Measurements from ENCODE around the gene LCN10. TPM values are rescaled to one million over a fixed set of nuclear protein-coding genes. Genes with fewer than 3 reads are reported as not detected.
A peak's percentile ranks its signal among the peaks of the same experiment; 100 is the strongest.
"Not testable (repeated sequence)": the region's sequence is repeated elsewhere in the genome, so short reads cannot be mapped to it uniquely, and the experiment has no call there.

LCN10 gene
- total RNA-seq, 1 donor from 2014 or later: 0.39 TPM

DNA sequence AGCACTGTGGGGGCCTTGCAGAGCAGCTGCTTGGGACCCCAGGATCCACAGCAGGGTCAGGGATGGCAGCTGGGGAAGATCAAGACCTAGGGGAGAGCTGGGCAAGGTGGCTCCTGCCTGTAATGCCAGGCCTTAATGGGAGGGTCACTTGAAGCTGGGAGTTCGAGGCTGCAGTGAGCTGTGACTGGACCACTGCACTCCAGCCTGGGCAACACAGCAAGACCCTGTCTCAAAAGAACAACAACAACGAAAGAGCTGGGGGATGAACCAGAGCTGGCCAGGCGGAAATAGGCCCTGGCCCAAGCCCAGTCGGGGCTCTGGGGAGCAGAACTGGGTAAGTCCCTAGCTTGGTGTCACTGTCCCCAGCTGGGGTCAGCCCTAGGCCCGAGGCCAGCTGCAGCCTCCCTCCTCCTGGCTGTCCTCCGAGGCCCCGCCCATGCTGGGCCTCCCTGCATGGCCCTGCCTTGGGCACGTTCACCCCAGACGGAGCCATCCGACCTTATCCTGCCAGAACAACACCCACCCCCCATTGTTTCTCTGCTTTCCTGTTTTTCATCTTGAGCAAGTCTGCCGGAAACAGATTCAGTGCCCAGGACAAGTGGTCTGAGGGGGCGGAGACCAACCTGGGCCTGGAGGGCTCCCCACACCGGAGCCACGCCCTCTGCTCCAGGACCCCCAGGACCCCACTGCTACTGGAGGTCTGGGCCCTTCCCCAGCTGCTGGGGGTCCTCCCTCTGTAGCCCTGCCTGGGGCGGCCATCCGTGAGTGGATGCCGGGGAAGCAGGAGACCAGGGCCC is 28.4 kb downstream of the LCN10 start:
- H3K27ac Mint-ChIP-seq: no peak overlapping the region
- H3K4me3 Mint-ChIP-seq: no peak overlapping the region
- no peaks in the 10 kb centered on the region for H3K9me3 Mint-ChIP-seq
- peaks cover 19% of the 10 kb centered on the region for H3K27me3 Mint-ChIP-seq (ENCODE audit: insufficient read depth)
- H3K36me3 Mint-ChIP-seq (ENCODE audit: low read depth): no peaks in the 10 kb centered on the region
- no peak for DNase-seq (ENCODE audit: low spot score)
- no peaks in the 10 kb centered on the region for H3K4me1 Mint-ChIP-seq (ENCODE audit: low read depth)
- intact Hi-C loops (cut with micrococcal nuclease): no loop called here

DNA sequence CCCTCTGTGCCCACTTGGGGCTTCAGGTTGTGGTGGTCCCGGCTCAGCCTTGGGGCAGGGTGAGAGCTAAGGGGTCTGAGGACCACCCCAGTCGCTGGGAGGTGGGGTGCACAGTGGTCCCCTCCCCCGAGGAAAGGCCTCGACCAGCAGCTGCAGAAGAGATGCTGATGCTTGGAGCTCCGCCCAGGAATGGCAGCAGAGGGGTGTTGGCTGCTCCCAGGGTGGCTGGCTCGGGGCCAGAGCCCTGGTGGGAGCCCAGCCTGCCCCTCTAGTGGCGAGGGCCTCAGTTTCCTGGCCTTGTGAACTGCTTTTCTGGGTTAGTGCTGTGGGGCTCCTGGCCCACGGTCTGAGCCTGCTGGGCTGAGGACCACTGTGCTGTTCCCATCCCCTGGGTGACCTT is 29.2 kb downstream of the LCN10 start:
- H3K4me1 Mint-ChIP-seq (ENCODE audit: low read depth): no peaks in the 10 kb centered on the region
- H3K9me3 Mint-ChIP-seq: no peaks in the 10 kb centered on the region
- H3K27me3 Mint-ChIP-seq (ENCODE audit: insufficient read depth): peaks cover 19% of the 10 kb centered on the region
- no peak overlapping the region for H3K4me3 Mint-ChIP-seq
- no peak for DNase-seq (ENCODE audit: low spot score)
- H3K27ac Mint-ChIP-seq: no peak overlapping the region
- H3K36me3 Mint-ChIP-seq (ENCODE audit: low read depth): no peaks in the 10 kb centered on the region
- intact Hi-C loops (cut with micrococcal nuclease): no loop called here

DNA sequence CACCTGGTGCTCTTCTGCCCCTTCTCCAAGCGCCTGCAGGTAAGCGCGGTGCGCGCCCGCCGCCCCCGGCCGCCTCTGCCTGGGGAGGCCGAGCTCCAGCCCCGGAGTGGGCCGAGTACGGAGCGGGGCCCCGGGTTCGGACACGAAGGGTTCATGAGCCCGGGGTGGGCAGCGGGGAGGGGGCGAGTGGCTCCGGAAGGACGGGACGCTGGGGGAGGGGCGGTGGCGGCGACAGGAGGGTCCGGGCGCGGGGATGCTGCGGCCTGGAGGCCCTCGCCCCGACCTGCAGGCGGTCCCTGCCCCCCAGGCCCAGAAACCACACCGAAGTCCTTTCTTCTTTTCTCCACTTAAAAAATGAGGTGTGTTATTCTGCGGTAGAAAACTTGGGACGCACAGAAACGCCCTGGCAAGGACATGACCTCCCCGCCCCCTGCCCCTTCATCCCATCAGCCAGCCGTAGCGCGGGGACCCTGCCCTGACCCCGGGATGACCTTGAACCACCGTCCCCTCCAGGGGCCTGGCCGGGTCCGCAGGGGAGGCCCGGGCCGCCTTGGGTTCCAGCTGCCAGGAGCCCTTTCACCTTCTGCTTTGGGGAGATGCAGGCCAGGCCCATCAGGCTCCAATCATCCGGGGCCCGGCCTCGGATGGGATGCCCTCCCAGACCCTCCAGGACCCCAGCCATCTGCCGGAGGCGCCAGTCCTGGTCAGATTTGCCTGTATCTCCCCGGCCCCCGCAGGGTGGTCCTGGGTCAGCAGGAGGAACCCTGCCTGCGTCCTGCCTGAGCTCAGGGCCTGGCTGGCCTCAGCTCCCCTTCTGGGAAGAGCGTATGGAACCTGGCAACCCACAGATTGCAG is 29.8 kb downstream of the LCN10 start:
- no peaks in the 10 kb centered on the region for H3K36me3 Mint-ChIP-seq (ENCODE audit: low read depth)
- no peaks in the 10 kb centered on the region for H3K9me3 Mint-ChIP-seq
- no peak for DNase-seq (ENCODE audit: low spot score)
- H3K27me3 Mint-ChIP-seq (ENCODE audit: insufficient read depth): peaks cover 19% of the 10 kb centered on the region
- no peak overlapping the region for H3K27ac Mint-ChIP-seq
- intact Hi-C loops (cut with micrococcal nuclease): no loop called here
- no peak overlapping the region for H3K4me3 Mint-ChIP-seq
- no peaks in the 10 kb centered on the region for H3K4me1 Mint-ChIP-seq (ENCODE audit: low read depth)

DNA sequence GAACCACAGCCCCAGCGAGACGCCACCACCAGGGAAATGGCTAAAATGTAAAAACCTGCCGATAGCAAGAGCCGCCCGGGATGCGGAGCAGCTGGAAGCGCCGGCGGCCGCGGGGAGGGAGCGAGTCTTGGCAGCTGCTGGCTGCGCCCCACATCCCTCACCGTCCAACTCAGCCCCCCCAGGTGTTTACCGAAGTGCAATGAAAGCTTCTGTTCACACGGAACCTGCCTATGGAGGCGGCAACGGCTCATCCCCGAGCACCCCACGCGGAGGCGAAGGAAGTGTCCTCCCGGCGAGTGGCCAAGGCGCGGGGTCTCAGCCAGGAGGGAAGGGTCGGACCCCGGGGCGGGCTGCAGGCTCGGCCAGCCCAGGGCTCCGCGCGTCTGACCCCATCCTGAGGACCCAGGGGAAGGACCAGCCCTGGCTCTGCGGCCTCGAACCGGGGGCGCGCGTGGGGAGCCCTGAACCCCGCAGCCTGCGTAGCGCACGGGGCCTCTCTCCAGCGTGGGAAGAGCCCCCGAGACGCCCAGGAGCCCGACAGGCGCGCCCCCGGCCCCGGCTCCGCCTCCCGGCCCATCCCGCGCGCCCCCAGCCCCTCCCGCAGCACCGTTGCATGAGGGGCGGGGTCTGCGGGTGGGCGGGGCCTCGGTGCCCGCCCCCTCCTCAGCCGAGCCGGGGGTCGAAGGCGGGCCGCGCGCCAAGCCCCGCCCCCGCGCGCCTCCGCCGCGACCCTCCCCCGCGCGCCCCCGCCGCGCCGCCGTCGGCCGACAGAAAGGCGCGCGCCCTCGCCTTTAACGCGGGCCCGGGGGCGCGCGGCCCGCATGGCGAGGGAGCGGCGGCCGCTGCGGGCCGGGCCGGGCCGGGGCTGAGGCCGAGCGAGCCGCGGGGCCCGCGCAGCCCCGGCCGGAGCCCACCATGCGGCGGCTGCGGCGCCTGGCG is 30.7 kb downstream of the LCN10 start, which contains the start of gene DIPK1B:
Gene DIPK1B (plus strand): TSS at position 822 of the 939 bp plus-strand sequence. CDS start 94 bp downstream, at position 916.
- no peak for DNase-seq (ENCODE audit: low spot score)
- peak within 1 kb of the TSS; percentile 47 for H3K4me3 Mint-ChIP-seq

DNA sequence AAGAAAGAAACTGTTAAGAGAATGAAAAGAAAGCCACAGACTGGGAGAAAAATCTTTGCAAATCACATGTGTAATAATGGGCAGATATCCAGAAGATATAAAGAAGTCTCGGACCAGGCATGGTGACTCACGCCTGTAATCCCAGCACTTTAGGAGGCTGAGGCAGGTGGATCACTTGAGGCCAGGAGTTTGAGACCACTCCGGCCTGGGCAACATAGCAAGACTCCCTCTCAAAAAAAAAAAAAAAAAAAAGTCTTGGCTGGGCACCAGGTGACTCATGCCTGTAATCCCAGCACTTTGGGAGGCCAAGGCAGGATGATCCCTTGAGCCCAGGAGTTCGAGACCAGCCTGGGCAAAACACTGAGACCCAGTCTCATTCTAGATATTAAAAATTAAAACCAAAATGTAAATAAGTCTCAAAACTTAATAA is 31.5 kb downstream of the LCN10 start:
- H3K9me3 Mint-ChIP-seq; H3K4me3 Mint-ChIP-seq; H3K4me1 Mint-ChIP-seq (ENCODE audit: low read depth); DNase-seq (ENCODE audit: low spot score); intact Hi-C loops (cut with micrococcal nuclease); H3K27ac Mint-ChIP-seq; H3K36me3 Mint-ChIP-seq (ENCODE audit: low read depth): not testable (repeated sequence)
- peaks cover 22% of the 10 kb centered on the region for H3K27me3 Mint-ChIP-seq (ENCODE audit: insufficient read depth)

More for the DNA sequence above, 30.7 kb downstream of the LCN10 start, which contains the start of gene DIPK1B:
- H3K4me1 Mint-ChIP-seq (ENCODE audit: low read depth): no peaks in the 10 kb centered on the region
- H3K27me3 Mint-ChIP-seq (ENCODE audit: insufficient read depth): peaks cover 22% of the 10 kb centered on the region
- no peaks in the 10 kb centered on the region for H3K9me3 Mint-ChIP-seq
- H3K27ac Mint-ChIP-seq: no peak within 1 kb of the TSS
- H3K36me3 Mint-ChIP-seq (ENCODE audit: low read depth): no peaks in the 10 kb centered on the region
- intact Hi-C loops (cut with micrococcal nuclease): no loop called here

DNA sequence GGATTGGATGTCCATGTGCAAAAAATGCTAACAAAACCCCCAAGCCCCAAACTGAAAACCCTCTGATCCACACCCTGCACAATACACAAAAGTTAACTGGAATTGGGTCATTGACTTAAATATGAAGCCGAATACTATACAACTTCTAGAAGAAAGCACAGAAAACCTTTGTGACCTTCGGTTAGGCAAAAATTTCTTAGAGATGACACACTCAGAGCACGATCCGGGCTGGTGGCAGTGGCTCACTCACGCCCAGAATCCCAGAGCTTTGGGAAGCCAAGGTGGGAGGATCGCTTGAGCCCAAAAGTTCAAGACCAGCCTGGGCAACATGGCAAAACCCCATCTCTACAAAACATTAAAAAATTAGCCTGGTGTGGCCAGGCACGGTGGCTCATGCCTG is 32.2 kb downstream of the LCN10 start:
- H3K36me3 Mint-ChIP-seq (ENCODE audit: low read depth): no peaks in the 10 kb centered on the region
- no peak overlapping the region for H3K27ac Mint-ChIP-seq
- intact Hi-C loops (cut with micrococcal nuclease): no loop called here
- peaks cover 27% of the 10 kb centered on the region for H3K27me3 Mint-ChIP-seq (ENCODE audit: insufficient read depth)
- no peak for DNase-seq (ENCODE audit: low spot score)
- H3K4me3 Mint-ChIP-seq: no peak overlapping the region
- H3K4me1 Mint-ChIP-seq (ENCODE audit: low read depth): no peaks in the 10 kb centered on the region
- H3K9me3 Mint-ChIP-seq: no peaks in the 10 kb centered on the region

DNA sequence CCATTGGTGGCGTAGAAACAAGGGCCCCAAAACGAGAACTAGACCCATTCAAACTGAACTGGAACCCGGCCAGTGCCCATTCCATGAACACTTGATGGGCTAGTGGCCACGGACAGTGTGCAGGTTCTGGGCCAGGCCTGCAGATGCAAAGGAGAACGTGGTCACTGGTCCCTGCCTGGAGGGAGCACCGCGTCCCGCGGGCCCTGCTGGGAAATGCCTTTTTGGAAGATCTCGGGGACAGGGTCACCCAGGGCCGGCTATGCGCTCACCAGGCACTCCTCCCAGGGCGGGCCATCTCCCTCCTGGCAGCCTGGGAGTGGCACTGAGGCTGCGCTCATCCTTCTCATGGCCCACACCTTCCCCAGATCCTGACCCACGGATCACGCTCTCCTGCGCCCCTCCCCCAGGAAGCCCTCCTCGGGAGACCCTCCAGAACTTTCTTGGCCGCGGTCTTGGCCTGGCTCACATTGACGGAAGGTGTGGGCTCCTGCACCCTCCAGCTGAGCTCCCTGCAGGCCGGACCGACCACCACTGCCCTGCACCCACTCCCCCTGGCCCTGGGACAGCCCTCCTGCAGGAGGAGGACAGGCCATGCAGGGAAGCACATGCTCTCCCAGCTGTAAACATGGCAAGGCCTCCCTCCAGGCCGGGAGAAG is 33.2 kb downstream of the LCN10 start:
- no peaks in the 10 kb centered on the region for H3K9me3 Mint-ChIP-seq
- no peaks in the 10 kb centered on the region for H3K4me1 Mint-ChIP-seq (ENCODE audit: low read depth)
- intact Hi-C loops (cut with micrococcal nuclease): no loop called here
- DNase-seq (ENCODE audit: low spot score): no peak
- H3K4me3 Mint-ChIP-seq: no peak overlapping the region
- H3K27me3 Mint-ChIP-seq (ENCODE audit: insufficient read depth): peaks cover 37% of the 10 kb centered on the region
- H3K36me3 Mint-ChIP-seq (ENCODE audit: low read depth): no peaks in the 10 kb centered on the region
- H3K27ac Mint-ChIP-seq: no peak overlapping the region

DNA sequence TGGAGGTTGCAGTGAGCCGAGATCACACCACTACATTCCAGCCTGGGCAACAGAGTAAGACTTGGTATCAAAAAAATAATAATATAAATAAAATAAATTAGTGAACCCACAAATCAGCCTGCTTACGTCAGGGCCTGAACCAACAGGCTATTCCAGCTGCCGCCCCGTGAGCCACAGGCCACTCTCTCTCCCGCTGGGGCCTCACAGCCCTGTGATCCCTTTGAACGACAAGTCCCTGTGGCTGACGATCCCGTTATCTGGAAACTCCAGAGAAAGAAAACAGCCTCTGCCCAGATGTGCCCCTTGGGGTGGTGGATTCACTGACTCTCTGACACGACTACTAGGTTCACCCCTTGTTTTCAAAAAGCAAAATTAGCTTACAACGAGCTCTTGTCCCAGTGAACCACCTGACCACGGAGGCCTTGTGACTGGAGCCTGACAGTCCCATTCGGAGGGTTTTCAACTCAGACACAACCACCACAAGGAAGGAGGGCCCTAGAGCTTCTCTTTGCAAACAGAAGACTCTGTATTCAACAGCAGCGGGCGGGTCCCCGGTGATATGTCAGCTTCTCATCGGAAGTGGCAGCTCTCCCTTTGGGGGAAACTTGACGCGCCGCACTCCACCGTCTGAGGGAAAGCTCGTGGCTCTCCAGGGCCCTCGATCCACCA is 34.8 kb downstream of the LCN10 start:
- no peaks in the 10 kb centered on the region for H3K4me1 Mint-ChIP-seq (ENCODE audit: low read depth)
- H3K27ac Mint-ChIP-seq: no peak overlapping the region

DNA sequence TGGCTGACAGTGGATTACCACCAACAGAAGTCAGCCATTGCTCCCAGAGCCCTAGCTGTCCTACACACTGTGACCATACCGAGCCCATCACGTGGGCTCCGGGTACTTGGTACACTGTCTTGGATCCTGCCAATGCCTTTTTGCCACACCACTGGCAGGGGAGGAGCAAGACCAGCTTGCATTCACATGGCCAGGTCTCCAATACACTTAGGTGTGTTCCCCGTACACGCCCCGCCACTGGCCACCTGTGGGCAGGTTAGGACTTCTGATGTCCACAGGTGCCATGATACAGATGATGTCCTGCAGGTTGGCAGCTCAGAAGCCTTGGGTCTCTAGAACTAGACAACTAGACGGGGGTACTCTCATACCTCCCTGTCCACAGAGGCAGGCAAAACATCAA is 35.7 kb downstream of the LCN10 start:
- no peaks in the 10 kb centered on the region for H3K36me3 Mint-ChIP-seq (ENCODE audit: low read depth)
- H3K4me3 Mint-ChIP-seq: no peak overlapping the region
- H3K27me3 Mint-ChIP-seq (ENCODE audit: insufficient read depth): peaks cover 42% of the 10 kb centered on the region
- no peak for DNase-seq (ENCODE audit: low spot score)
- intact Hi-C loops (cut with micrococcal nuclease): no loop called here
- no peaks in the 10 kb centered on the region for H3K9me3 Mint-ChIP-seq
- no peak overlapping the region for H3K27ac Mint-ChIP-seq
- peaks cover under 1% of the 10 kb centered on the region for H3K4me1 Mint-ChIP-seq (ENCODE audit: low read depth)

More for the DNA sequence above, 34.8 kb downstream of the LCN10 start:
- Mint-ChIP-seq H3K27me3 (ENCODE audit: insufficient read depth) (peaks cover 34% of the 10 kb centered on the region), H3K9me3 (no peaks in the 10 kb centered on the region), H3K4me3 (no peak overlapping the region), H3K36me3 (ENCODE audit: low read depth) (no peaks in the 10 kb centered on the region)
- intact Hi-C loops (cut with micrococcal nuclease): no loop called here
- DNase-seq (ENCODE audit: low spot score): no peak

DNA sequence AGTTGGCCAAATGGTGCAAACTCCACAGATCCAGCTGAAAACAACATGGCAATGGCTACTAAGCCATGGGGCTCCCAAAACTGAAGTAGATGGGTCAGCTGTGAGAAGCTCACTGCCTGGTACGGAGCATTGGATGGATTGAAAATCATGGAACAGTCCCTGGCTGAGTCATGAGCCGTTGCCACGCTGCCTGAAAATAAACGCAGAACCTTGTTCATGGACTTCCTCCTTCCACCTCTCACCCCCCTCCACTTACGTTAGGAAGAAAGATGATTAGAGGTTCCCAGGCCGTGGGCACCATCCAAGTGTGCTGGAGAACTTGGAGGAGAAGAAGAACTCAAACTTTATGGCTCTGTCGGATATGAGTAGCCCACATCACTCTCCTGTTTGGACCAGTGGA is 37.2 kb downstream of the LCN10 start:
- Mint-ChIP-seq H3K9me3 (no peaks in the 10 kb centered on the region), H3K27me3 (ENCODE audit: insufficient read depth) (peaks cover 31% of the 10 kb centered on the region), H3K27ac (no peak overlapping the region), H3K4me3 (no peak overlapping the region), H3K4me1 (ENCODE audit: low read depth) (peaks cover 15% of the 10 kb centered on the region), H3K36me3 (ENCODE audit: low read depth) (no peaks in the 10 kb centered on the region)
- intact Hi-C loops (cut with micrococcal nuclease): no loop called here
- no peak for DNase-seq (ENCODE audit: low spot score)

DNA sequence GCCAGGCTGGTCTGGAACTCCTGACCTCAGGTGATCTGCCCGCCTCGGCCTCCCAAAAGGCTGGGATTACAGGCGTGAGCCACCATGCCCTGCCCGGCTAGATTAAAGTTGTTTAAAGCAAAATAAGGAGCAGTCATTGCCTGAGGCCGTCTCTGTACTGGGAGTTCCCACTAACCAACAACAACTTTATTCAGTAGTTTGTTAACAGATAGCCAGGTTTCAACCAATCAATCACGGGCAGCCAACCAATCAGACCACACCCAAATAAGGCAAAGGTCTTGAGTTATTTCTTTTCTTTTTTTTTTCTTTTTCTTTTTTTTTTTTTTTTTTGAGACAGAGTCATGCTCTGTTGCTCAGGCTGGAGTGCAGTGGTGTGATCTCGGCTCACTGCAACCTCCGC is 38.0 kb downstream of the LCN10 start:
- H3K4me3 Mint-ChIP-seq; DNase-seq (ENCODE audit: low spot score); H3K36me3 Mint-ChIP-seq (ENCODE audit: low read depth); intact Hi-C loops (cut with micrococcal nuclease); H3K9me3 Mint-ChIP-seq; H3K27ac Mint-ChIP-seq: not testable (repeated sequence)
- Mint-ChIP-seq H3K4me1 (ENCODE audit: low read depth) (peaks cover 20% of the 10 kb centered on the region), H3K27me3 (ENCODE audit: insufficient read depth) (peaks cover 30% of the 10 kb centered on the region)
